ENCODE measurements around the gene LSAMP. TPM values are rescaled to one million over a fixed set of nuclear protein-coding genes. Genes with fewer than 3 reads are reported as not detected.

LSAMP gene
- polyA plus RNA-seq, 1 of the 3 experiments (the other 2 are of a cell fraction), result 6.6 TPM

DNA sequence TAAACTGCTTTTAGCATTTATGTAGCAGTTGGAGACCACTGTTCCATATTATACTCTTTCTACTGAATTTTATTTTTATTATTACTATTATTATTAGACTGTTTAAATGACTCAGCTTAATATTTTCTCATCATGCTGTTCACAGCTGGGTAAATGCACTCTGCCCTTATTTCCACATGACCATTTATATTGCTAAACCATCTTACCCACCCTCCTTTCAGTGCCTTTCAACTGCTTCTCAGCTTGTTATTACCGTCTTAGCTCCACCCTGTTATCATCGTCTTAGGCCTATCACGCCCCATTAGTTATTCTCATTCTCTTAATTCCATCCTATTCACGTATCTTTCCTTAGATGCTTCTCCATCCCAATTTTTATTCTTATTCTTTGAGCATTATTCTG is 609.3 kb downstream of the LSAMP start:
- ChIA-PET POLR2A (no interaction called here), CTCF (interaction anchor here (0.6 to 2.2 kb wide), 14 partner anchors 9 to 744 kb away, joined by 3 to 11 read pairs (median 4); no protein-coding TSS in a partner anchor)
- no peak for TF ChIP-seq FOXJ3 (CRISPR knock-in tag; IDR thresholded peaks at IDR 0.05)
- TF ChIP-seq FOSL2 (IDR thresholded peaks at IDR 0.05; ENCODE audit: borderline replicate concordance, low read depth), result no peak
- no peak for TF ChIP-seq NFIC (IDR thresholded peaks at IDR 0.05; ENCODE audit: borderline replicate concordance)
- TF ChIP-seq GABPA (IDR thresholded peaks at IDR 0.05; ENCODE audit: low read depth), result no peak
- no peak for TF ChIP-seq EZH2phosphoT487 (IDR thresholded peaks at IDR 0.05; ENCODE audit: borderline replicate concordance, low read depth)
- TF ChIP-seq, protein P1, sequence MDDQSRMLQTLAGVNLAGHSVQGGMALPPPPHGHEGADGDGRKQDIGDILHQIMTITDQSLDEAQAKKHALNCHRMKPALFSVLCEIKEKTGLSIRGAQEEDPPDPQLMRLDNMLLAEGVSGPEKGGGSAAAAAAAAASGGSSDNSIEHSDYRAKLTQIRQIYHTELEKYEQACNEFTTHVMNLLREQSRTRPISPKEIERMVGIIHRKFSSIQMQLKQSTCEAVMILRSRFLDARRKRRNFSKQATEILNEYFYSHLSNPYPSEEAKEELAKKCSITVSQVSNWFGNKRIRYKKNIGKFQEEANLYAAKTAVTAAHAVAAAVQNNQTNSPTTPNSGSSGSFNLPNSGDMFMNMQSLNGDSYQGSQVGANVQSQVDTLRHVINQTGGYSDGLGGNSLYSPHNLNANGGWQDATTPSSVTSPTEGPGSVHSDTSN (IDR thresholded peaks at IDR 0.05), result no peak
- no peak for TF ChIP-seq MXI1 (IDR thresholded peaks at IDR 0.05; ENCODE audit: low read depth, low read length)
- no peak for TF ChIP-seq RAD21 (IDR thresholded peaks at IDR 0.05; ENCODE audit: low read length)
- TF ChIP-seq, protein P2, sequence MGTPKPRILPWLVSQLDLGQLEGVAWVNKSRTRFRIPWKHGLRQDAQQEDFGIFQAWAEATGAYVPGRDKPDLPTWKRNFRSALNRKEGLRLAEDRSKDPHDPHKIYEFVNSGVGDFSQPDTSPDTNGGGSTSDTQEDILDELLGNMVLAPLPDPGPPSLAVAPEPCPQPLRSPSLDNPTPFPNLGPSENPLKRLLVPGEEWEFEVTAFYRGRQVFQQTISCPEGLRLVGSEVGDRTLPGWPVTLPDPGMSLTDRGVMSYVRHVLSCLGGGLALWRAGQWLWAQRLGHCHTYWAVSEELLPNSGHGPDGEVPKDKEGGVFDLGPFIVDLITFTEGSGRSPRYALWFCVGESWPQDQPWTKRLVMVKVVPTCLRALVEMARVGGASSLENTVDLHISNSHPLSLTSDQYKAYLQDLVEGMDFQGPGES (IDR thresholded peaks at IDR 0.05; ENCODE audit: low read depth, low read length), result no peak
- no peak for TF ChIP-seq CHD2 (IDR thresholded peaks at IDR 0.05; ENCODE audit: low read length, partially characterized antibody)
- no peak for TF ChIP-seq NRF1 (IDR thresholded peaks at IDR 0.05; ENCODE audit: low read depth, low read length)
- TF ChIP-seq, protein P3, sequence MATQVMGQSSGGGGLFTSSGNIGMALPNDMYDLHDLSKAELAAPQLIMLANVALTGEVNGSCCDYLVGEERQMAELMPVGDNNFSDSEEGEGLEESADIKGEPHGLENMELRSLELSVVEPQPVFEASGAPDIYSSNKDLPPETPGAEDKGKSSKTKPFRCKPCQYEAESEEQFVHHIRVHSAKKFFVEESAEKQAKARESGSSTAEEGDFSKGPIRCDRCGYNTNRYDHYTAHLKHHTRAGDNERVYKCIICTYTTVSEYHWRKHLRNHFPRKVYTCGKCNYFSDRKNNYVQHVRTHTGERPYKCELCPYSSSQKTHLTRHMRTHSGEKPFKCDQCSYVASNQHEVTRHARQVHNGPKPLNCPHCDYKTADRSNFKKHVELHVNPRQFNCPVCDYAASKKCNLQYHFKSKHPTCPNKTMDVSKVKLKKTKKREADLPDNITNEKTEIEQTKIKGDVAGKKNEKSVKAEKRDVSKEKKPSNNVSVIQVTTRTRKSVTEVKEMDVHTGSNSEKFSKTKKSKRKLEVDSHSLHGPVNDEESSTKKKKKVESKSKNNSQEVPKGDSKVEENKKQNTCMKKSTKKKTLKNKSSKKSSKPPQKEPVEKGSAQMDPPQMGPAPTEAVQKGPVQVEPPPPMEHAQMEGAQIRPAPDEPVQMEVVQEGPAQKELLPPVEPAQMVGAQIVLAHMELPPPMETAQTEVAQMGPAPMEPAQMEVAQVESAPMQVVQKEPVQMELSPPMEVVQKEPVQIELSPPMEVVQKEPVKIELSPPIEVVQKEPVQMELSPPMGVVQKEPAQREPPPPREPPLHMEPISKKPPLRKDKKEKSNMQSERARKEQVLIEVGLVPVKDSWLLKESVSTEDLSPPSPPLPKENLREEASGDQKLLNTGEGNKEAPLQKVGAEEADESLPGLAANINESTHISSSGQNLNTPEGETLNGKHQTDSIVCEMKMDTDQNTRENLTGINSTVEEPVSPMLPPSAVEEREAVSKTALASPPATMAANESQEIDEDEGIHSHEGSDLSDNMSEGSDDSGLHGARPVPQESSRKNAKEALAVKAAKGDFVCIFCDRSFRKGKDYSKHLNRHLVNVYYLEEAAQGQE (IDR thresholded peaks at IDR 0.05; ENCODE audit: low read depth, low read length), result no peak
- no peak for TF ChIP-seq SIN3A (IDR thresholded peaks at IDR 0.05; ENCODE audit: borderline replicate concordance, low read depth, low read length)
- TF ChIP-seq RXRA (IDR thresholded peaks at IDR 0.05; ENCODE audit: borderline replicate concordance, low read depth), result no peak
- TF ChIP-seq MEF2A (IDR thresholded peaks at IDR 0.05; ENCODE audit: borderline replicate concordance, low read depth), result no peak
- Histone ChIP-seq H3F3A (replicated peaks; ENCODE audit: insufficient read depth) (peaks cover 12% of the 10 kb centered on the region), H4K20me1 (ENCODE audit: insufficient read depth) (no peaks in the 10 kb centered on the region), H3K36me3 (replicated peaks in 1 of 2; ENCODE audit: control insufficient read depth in 1 of 2, insufficient read depth in 2 of 2, low read length in 1 of 2) (no peaks in the 10 kb centered on the region), H3K79me2 (ENCODE audit: insufficient read depth) (no peaks in the 10 kb centered on the region), H3K9me3 (no peaks in the 10 kb centered on the region), H3K27ac (ENCODE audit: low read depth in 2 of 2, low read length in 1 of 2) (no peak overlapping the region), H3K27me3 (ENCODE audit: insufficient read depth) (no peaks in the 10 kb centered on the region), H3K9me2 (no peaks in the 10 kb centered on the region), H3K9ac (no peak overlapping the region), H3K4me3 (ENCODE audit: low read depth in 2 of 2, low read length in 1 of 2) (no peak overlapping the region), H3K4me2 (no peak overlapping the region), H3K4me1 (ENCODE audit: control insufficient read depth in 1 of 2, insufficient read depth in 2 of 2, low read depth in 1 of 2, low read length in 1 of 2) (peaks cover 9 to 38% of the 10 kb centered on the region in 2 experiments; a peak in 2 of 4 replicates), H2AFZ (ENCODE audit: low read depth) (no peak overlapping the region)
- WGBS (ENCODE audit: low lambda C conversion rate), result 94% methylated on average over 4 of the region's 4 CpGs
- DNase-seq, result no peak

Data from SK-N-SH (cell line).